Testis (tissue), 3 donors: ENCODE results near the gene EZR. TPM values are rescaled to one million over a fixed set of nuclear protein-coding genes. Genes with fewer than 3 reads are reported as not detected.

Experiments
- DNase-seq: peaks from one replicate; pipeline ENCODE4 v3.0.0-alpha.2; 2019
- H3K27ac ChIP-seq, 2 donors: fragments of 200-600 bp; sonication (generic); one replicate each; pipeline ENCODE4 v1.5.1; 2019
- H3K27me3 ChIP-seq: fragments of 200-600 bp; sonication (generic); one replicate; pipeline ENCODE4 v1.5.1; 2019
- H3K36me3 ChIP-seq: fragments of 200-600 bp; sonication (generic); one replicate; pipeline ENCODE4 v1.5.1; 2017; ENCODE audit warnings: low read depth; ENCODE audit errors: missing control alignments
- H3K4me1 ChIP-seq: fragments of 200-600 bp; sonication (generic); one replicate; pipeline ENCODE4 v1.5.1; 2019
- H3K4me3 ChIP-seq, 2 donors: fragments of 200-600 bp; sonication (generic); one replicate each; pipeline ENCODE4 v1.5.1; 2017 to 2019
- H3K9me3 ChIP-seq: fragments of 200-600 bp; sonication (generic); one replicate; pipeline ENCODE4 v1.5.1; 2017
- CTCF ChIP-seq, 3 experiments: fragments of 450-650 bp in 2 of 3; fragments of 200-600 bp in 1 of 3; sonication (generic) in 1 of 3; IDR thresholded peaks; one replicate each; pipeline ENCODE4 v1.5.1; 2016 to 2019; ENCODE audit warnings: antibody characterized with exemption in 3 of 3, mild to moderate bottlenecking in 2 of 3, moderate library complexity in 1 of 3
- POLR2A ChIP-seq: fragments of 450-650 bp; IDR thresholded peaks from one replicate; pipeline ENCODE4 v1.6.1; 2017; ENCODE audit warnings: antibody characterized with exemption, mild to moderate bottlenecking, moderate library complexity
- WGBS, 2 donors: methylation state at CpG; one replicate each; pipeline ENCODE4 v1.1.5; 2018; 5-methylcytosine and 5-hydroxymethylcytosine counted together
- intact Hi-C: fragments of 100-400 bp; cut with DNase I; formaldehyde crosslinking; loops from one replicate; pipeline ENCODE4 v1.15.1; 2023; ENCODE audit warnings: low total_unique reads
- microRNA-seq, 2 donors: library from miRNA; unstranded; fragments of <30 nt; microRNA quantifications; one replicate each; pipeline ENCODE4, GENCODE V29; 2016; ENCODE audit warnings: borderline number of aligned reads in 2 of 2, borderline replicate concordance in 1 of 2
- polyA plus RNA-seq: library from polyadenylated mRNA; stranded (reverse); fragments of 350-450 nt; fragmentation: Illumina TruSeq; extraction: RNeasy Lipid Tissue Mini Kit (QIAGEN cat#74804); gene quantifications from one replicate; pipeline ENCODE4 v1.2.3, GENCODE V29; 2014; ENCODE audit warnings: low read depth, low replicate concordance; ENCODE audit not compliant: insufficient read depth
- small RNA-seq, 2 donors: library from RNA; depleted of rRNA; stranded (forward); fragments of <200 nt; gene quantifications; one replicate each; pipeline ENCODE3, GENCODE V24; 2016
- total RNA-seq, 2 donors: library from RNA; depleted of rRNA; stranded (reverse); fragments of >200 nt; gene quantifications; one replicate each; pipeline ENCODE4 v1.2.3, GENCODE V29; 2016

EZR gene
- total and polyA plus RNA-seq, 3 donors from 2014 or later, result 129 to 199 (median 164) TPM

- peaks cover 12% of the 10 kb centered on the region for H3K4me1 ChIP-seq
- WGBS, 2 donors, result 74 to 79% methylated on average over 11 to 13 of the region's 13 CpGs
- intact Hi-C loops, result no loop called here
- H3K9me3 ChIP-seq, result no peaks in the 10 kb centered on the region
- H3K27ac ChIP-seq, result no peak overlapping the region
- no peaks in the 10 kb centered on the region for H3K36me3 ChIP-seq
- no peaks in the 10 kb centered on the region for H3K27me3 ChIP-seq
- TF ChIP-seq CTCF (IDR thresholded peaks at IDR 0.05) (peak in 2 of 3 experiments; percentile 45 to 58), POLR2A (no peak)
- H3K4me3 ChIP-seq, result no peak overlapping the region
- DNase-seq, result no peak
Measured at GRCh38 chr6:158718461-158719046, 100.6 kb downstream of the EZR start.

GRCh38 chr6:158717341-158718330 is 101.5 kb downstream of the EZR start:
- Histone ChIP-seq H3K4me1 (peaks cover 12% of the 10 kb centered on the region), H3K4me3 (no peak overlapping the region), H3K27ac (no peak overlapping the region), H3K9me3 (no peaks in the 10 kb centered on the region), H3K27me3 (no peaks in the 10 kb centered on the region), H3K36me3 (no peaks in the 10 kb centered on the region)
- intact Hi-C loops, result no loop called here
- 80 to 92% methylated on average over 16 of the region's 16 CpGs for WGBS, 2 donors
- TF ChIP-seq POLR2A, result no peak
- no peak for DNase-seq

Small RNA genes within 50 kb of the gene (microRNA-seq; reads per million reads assigned to microRNA genes)
- 4.8 to 6.3 reads per million in 2 donors for gene MIR3918

Small RNA genes within 50 kb of the gene (small RNA-seq; reads per million reads assigned to genes)
- 0 reads per million in 2 donors for gene MIR3918

Other genes with a start within 250 kb of the EZR start
- gene DYNLT1, start 174.6 kb downstream of the EZR start, total RNA-seq, result 100 to 1,000 TPM; 165 to 200 TPM
- gene DYNLT1, start 174.6 kb downstream of the EZR start, polyA plus RNA-seq, result 319 TPM
- 10 to 100 TPM; 10.2 to 11.0 TPM for gene SYTL3, start 169.3 kb downstream of the EZR start, total RNA-seq
- 7.0 TPM for gene SYTL3, start 169.3 kb downstream of the EZR start, polyA plus RNA-seq
- gene RSPH3, start 180.8 kb upstream of the EZR start, total RNA-seq, result 10 to 100 TPM; 15.7 to 23.6 TPM
- 41.9 TPM for gene RSPH3, start 180.8 kb upstream of the EZR start, polyA plus RNA-seq
- gene TAGAP, start 225.6 kb upstream of the EZR start, total RNA-seq, result 1 to 10 TPM; 1.1 to 4.5 TPM
- 4.9 TPM for gene TAGAP, start 225.6 kb upstream of the EZR start, polyA plus RNA-seq